Chondrocyte (in vitro differentiated cells): ENCODE data around the gene PHLDB2. TPM values are rescaled to one million over a fixed set of nuclear protein-coding genes. Genes with fewer than 3 reads are reported as not detected.

ENCODE experiments used
- DNase-seq: peaks from one replicate; pipeline ENCODE4 v3.0.0; 2021; ENCODE audit warnings: mixed read lengths, low spot score
- H3K27ac Mint-ChIP-seq: one replicate; pipeline ENCODE4 v1.8.0; 2021; ENCODE audit warnings: mild to moderate bottlenecking, moderate library complexity, mixed read lengths; ENCODE audit not compliant: unreplicated experiment
- H3K27me3 Mint-ChIP-seq: 2 replicates; pipeline ENCODE4 v1.8.0; 2021; ENCODE audit warnings: low read depth, mixed read lengths
- H3K36me3 Mint-ChIP-seq: 2 replicates; pipeline ENCODE4 v1.8.0; 2021; ENCODE audit warnings: low read depth, mixed read lengths
- H3K4me1 Mint-ChIP-seq: 2 replicates; pipeline ENCODE4 v1.8.0; 2021; ENCODE audit warnings: low read depth, mild to moderate bottlenecking, mixed read lengths
- H3K4me3 Mint-ChIP-seq: one replicate; pipeline ENCODE4 v1.8.0; 2021; ENCODE audit warnings: mild to moderate bottlenecking, moderate library complexity, mixed read lengths; ENCODE audit not compliant: unreplicated experiment
- H3K9me3 Mint-ChIP-seq: 2 replicates; pipeline ENCODE4 v1.8.0; 2021; ENCODE audit warnings: low read depth, mixed read lengths
- CTCF ChIP-seq: fragments of 200-600 bp; sonication (generic); IDR thresholded peaks from 2 replicates; pipeline ENCODE4 v1.5.0; 2021; ENCODE audit warnings: antibody characterized with exemption, mild to moderate bottlenecking, moderate library complexity
- total RNA-seq: library from RNA; stranded (reverse); gene quantifications from 3 replicates; pipeline ENCODE4 v1.2.1, GENCODE V29; 2021

The PHLDB2 gene
- total RNA-seq, 1 donor from 2014 or later: 138 TPM

GRCh38 chr3:111998636-111999483 lies 139.8 kb downstream of the PHLDB2 start, which contains the start of gene TAGLN3:
TAGLN3 (plus strand) TSS chr3:111998922; CDS start chr3:111999423, 501 bp downstream.
- H3K4me3 Mint-ChIP-seq: peak within 1 kb of the TSS; percentile 72
- H3K9me3 Mint-ChIP-seq: no peaks in the 10 kb centered on the region
- no peak within 1 kb of the TSS for H3K27ac Mint-ChIP-seq
- peaks cover 12% of the 10 kb centered on the region for H3K4me1 Mint-ChIP-seq
- H3K27me3 Mint-ChIP-seq: peaks cover 11% of the 10 kb centered on the region
- no peak for DNase-seq
- no peak for TF ChIP-seq CTCF
- no peaks in the 10 kb centered on the region for H3K36me3 Mint-ChIP-seq

DNA sequence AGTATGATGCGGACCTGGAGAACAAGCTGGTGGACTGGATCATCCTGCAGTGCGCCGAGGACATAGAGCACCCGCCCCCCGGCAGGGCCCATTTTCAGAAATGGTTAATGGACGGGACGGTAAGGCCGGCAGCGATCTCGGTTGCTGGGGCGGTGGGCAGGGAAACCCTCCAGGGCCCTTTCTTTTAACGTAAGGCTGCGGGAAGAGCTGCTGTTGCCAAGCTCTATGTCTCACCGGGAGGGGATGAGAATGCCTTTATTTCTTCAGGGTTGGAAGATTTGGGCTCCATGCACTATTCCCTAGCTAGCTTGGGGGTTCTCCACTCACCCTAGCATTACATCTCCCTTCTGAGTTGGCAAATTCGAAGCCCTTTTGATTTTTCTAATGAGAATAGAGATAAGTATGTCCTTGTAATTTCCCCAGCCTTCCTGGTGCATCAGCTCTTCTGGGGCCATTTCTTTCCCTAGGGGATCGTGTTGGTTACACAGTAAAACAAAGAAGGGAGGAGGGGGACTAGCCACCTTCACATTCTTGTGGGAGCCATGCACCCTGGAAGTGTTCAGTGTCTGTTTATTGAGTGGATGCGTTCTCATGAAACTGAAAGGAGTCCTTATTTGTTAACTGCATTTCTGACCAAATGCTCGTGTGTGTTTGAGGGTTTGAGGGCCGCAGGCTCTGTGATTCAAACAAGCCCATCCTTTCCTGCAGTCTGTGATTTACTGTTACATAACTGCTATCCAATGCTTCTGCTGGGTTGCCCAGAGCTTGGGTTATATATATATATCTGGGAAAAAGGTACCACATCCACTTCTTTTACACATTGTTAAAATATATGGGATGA lies 140.6 kb downstream of the PHLDB2 start:
- peak overlapping the region; percentile 72 for H3K4me3 Mint-ChIP-seq
- peaks cover 12% of the 10 kb centered on the region for H3K4me1 Mint-ChIP-seq
- H3K27me3 Mint-ChIP-seq: peaks cover 11% of the 10 kb centered on the region
- TF ChIP-seq CTCF: no peak
- no peaks in the 10 kb centered on the region for H3K9me3 Mint-ChIP-seq
- no peaks in the 10 kb centered on the region for H3K36me3 Mint-ChIP-seq
- no peak overlapping the region for H3K27ac Mint-ChIP-seq
- DNase-seq: no peak

- no peaks in the 10 kb centered on the region for H3K36me3 Mint-ChIP-seq
- H3K4me3 Mint-ChIP-seq: no peak overlapping the region
- DNase-seq: no peak
- no peak for TF ChIP-seq CTCF
- H3K27ac Mint-ChIP-seq: no peak overlapping the region
- peaks cover 11% of the 10 kb centered on the region for H3K27me3 Mint-ChIP-seq
- H3K4me1 Mint-ChIP-seq: peaks cover 12% of the 10 kb centered on the region
- H3K9me3 Mint-ChIP-seq: no peaks in the 10 kb centered on the region
Observed at GRCh38 chr3:112000367-112000771, 141.3 kb downstream of the PHLDB2 start.

GRCh38 chr3:112000966-112001365 lies 141.9 kb downstream of the PHLDB2 start:
- no peaks in the 10 kb centered on the region for H3K36me3 Mint-ChIP-seq
- no peak for DNase-seq
- peaks cover 11% of the 10 kb centered on the region for H3K27me3 Mint-ChIP-seq
- H3K4me3 Mint-ChIP-seq: no peak overlapping the region
- H3K4me1 Mint-ChIP-seq: peaks cover 12% of the 10 kb centered on the region
- no peak overlapping the region for H3K27ac Mint-ChIP-seq
- H3K9me3 Mint-ChIP-seq: no peaks in the 10 kb centered on the region
- no peak for TF ChIP-seq CTCF

GRCh38 chr3:112001526-112001925 lies 142.5 kb downstream of the PHLDB2 start:
- Mint-ChIP-seq H3K4me3 (no peak overlapping the region), H3K4me1 (peaks cover 12% of the 10 kb centered on the region), H3K27ac (no peak overlapping the region), H3K27me3 (peaks cover 11% of the 10 kb centered on the region), H3K9me3 (no peaks in the 10 kb centered on the region), H3K36me3 (no peaks in the 10 kb centered on the region)
- no peak for DNase-seq
- no peak for TF ChIP-seq CTCF
